ENCODE data around the gene NCKAP5. TPM values are rescaled to one million over a fixed set of nuclear protein-coding genes. Genes with fewer than 3 reads are reported as not detected.

NCKAP5 gene
- total and polyA plus RNA-seq, 2 of the 8 experiments (the other 6 are each of a cell fraction or from before 2014, with no cell fraction given) = 0.27 to 0.86 TPM

DNA sequence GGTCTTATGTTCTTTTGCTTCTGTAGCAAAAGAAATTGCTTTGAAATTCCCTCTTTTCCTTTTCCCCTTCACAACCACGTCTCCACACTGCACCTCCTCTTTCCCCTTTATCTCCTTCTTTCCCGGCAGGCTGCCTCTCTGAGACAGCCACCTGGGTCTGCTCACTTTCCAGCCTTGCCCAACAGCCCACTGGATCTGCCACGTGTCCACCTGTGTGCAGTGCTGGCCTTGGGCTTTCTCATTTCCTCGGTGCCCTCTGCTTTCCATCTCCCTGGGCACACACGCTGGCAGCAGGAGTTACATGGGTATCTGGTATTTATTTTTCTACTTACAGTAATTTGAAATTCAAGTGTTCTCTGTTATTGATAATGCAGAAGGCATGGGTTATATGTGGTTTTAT, 684.8 kb downstream of the NCKAP5 start:
- no peak overlapping the region for H4K8ac ChIP-seq (ENCODE audit: extremely low read depth, insufficient read depth, low read length)
- H2BK120ac ChIP-seq (replicated peaks; ENCODE audit: low read depth, low read length) = no peak overlapping the region
- H2AK5ac ChIP-seq (ENCODE audit: low read depth, low read length) = no peak overlapping the region
- no peaks in the 10 kb centered on the region for H3K79me2 ChIP-seq (ENCODE audit: control insufficient read depth in 1 of 2, insufficient read depth in 2 of 2, low read length in 2 of 2)
- CTCF ChIA-PET (ENCODE audit: partially characterized antibody) = no interaction called here
- DNase-seq (ENCODE audit: low read depth in 1 of 2, low spot score in 2 of 2) (no peak), FAIRE-seq (no peak)
- H2BK12ac ChIP-seq (ENCODE audit: low read depth, low read length) = no peak overlapping the region
- no peak overlapping the region for H3K14ac ChIP-seq (ENCODE audit: insufficient read length)
- H3K9me3 ChIP-seq (ENCODE audit: insufficient read depth in 2 of 2, low read depth in 1 of 2, low read length in 1 of 2) = no peaks in the 10 kb centered on the region
- no peak overlapping the region for H4K5ac ChIP-seq (ENCODE audit: insufficient read length, low read depth, low read length)
- H2BK5ac ChIP-seq (ENCODE audit: low read depth, low read length) = no peak overlapping the region
- no peak overlapping the region for H3K4ac ChIP-seq (replicated peaks; ENCODE audit: insufficient read length, low read depth, low read length)
- H4K91ac ChIP-seq (replicated peaks; ENCODE audit: insufficient read length, low read length) = no peak overlapping the region
- POLR2A ChIA-PET (ENCODE audit: partially characterized antibody) = no interaction called here
- no peaks in the 10 kb centered on the region for H3K36me3 ChIP-seq (ENCODE audit: control insufficient read depth in 2 of 4, insufficient read depth in 4 of 4, low read length in 3 of 4)
- TF ChIP-seq TEAD4 (IDR thresholded peaks at IDR 0.05; ENCODE audit: low read depth, low read length) (no peak), RBBP5 (IDR thresholded peaks at IDR 0.05; ENCODE audit: borderline replicate concordance, low read depth, low read length) (no peak), BACH1 (IDR thresholded peaks at IDR 0.05; ENCODE audit: low read length) (no peak), SUZ12 (IDR thresholded peaks at IDR 0.05; ENCODE audit: low read length) (no peak), NRF1 (IDR thresholded peaks at IDR 0.05; ENCODE audit: low read depth, low read length) (no peak), SIX5 (IDR thresholded peaks at IDR 0.05; ENCODE audit: low read depth, low read length) (no peak), NANOG (IDR thresholded peaks at IDR 0.05; ENCODE audit: insufficient read depth, low read depth, low read length, poor library complexity, severe bottlenecking) (no peak), RFX5 (IDR thresholded peaks at IDR 0.05; ENCODE audit: borderline replicate concordance, low read depth, low read length) (no peak), POLR2A (IDR thresholded peaks at IDR 0.05; ENCODE audit: control extremely low read depth in 1 of 2, low read depth in 2 of 2, low read length in 2 of 2) (no peak), SP1 (IDR thresholded peaks at IDR 0.05; ENCODE audit: low read depth, low read length) (no peak)
- TF ChIP-seq, protein P1, sequence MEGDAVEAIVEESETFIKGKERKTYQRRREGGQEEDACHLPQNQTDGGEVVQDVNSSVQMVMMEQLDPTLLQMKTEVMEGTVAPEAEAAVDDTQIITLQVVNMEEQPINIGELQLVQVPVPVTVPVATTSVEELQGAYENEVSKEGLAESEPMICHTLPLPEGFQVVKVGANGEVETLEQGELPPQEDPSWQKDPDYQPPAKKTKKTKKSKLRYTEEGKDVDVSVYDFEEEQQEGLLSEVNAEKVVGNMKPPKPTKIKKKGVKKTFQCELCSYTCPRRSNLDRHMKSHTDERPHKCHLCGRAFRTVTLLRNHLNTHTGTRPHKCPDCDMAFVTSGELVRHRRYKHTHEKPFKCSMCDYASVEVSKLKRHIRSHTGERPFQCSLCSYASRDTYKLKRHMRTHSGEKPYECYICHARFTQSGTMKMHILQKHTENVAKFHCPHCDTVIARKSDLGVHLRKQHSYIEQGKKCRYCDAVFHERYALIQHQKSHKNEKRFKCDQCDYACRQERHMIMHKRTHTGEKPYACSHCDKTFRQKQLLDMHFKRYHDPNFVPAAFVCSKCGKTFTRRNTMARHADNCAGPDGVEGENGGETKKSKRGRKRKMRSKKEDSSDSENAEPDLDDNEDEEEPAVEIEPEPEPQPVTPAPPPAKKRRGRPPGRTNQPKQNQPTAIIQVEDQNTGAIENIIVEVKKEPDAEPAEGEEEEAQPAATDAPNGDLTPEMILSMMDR (IDR thresholded peaks at IDR 0.05; ENCODE audit: control extremely low read depth in 1 of 3, insufficient read depth in 1 of 3, low read depth in 1 of 3, low read length in 3 of 3) = no peak
- TF ChIP-seq, protein P2, sequence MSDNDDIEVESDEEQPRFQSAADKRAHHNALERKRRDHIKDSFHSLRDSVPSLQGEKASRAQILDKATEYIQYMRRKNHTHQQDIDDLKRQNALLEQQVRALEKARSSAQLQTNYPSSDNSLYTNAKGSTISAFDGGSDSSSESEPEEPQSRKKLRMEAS (IDR thresholded peaks at IDR 0.05) = no peak
- H3K23me2 ChIP-seq (ENCODE audit: low read depth, low read length) = no peaks in the 10 kb centered on the region
- 85% methylated on average over 5 of the region's 5 CpGs; no CpG with 5 or more reads in 1 of the 2 experiments for WGBS, 2 experiments (ENCODE audit: extremely low coverage in 1 of 2, insufficient coverage in 1 of 2, insufficient read length in 1 of 2, insufficient replicate concordance in 2 of 2, low coverage in 1 of 2, low lambda C conversion rate in 2 of 2, missing lambda C conversion rate in 1 of 2)
- H2AFZ ChIP-seq (ENCODE audit: low read length) = no peak overlapping the region
- H3K4me2 ChIP-seq (ENCODE audit: insufficient read depth in 1 of 2, low read depth in 2 of 2, low read length in 2 of 2) = no peak overlapping the region
- no peaks in the 10 kb centered on the region for H3K79me1 ChIP-seq (ENCODE audit: low read depth, low read length)
- no peak overlapping the region for H3K9ac ChIP-seq (replicated peaks in 1 of 4; ENCODE audit: extremely low read depth in 1 of 4, low read depth in 3 of 4, low read length in 3 of 4)
- no peak overlapping the region for H3K18ac ChIP-seq (ENCODE audit: extremely low read depth, low read length)
- H3K4me1 ChIP-seq (replicated peaks in 1 of 4; ENCODE audit: control insufficient read depth in 3 of 4, insufficient read depth in 4 of 4, low read length in 3 of 4) = no peaks in the 10 kb centered on the region
- no peak overlapping the region for H3K23ac ChIP-seq (ENCODE audit: insufficient read length)
- H4K20me1 ChIP-seq (replicated peaks in 1 of 2; ENCODE audit: control insufficient read depth in 1 of 2, insufficient read depth in 2 of 2, low read length in 2 of 2) = no peaks in the 10 kb centered on the region
- H2BK15ac ChIP-seq (ENCODE audit: low read length) = no peak overlapping the region
- H3K27ac ChIP-seq (ENCODE audit: low read depth, low read length) = no peak overlapping the region
- H3K4me3 ChIP-seq (ENCODE audit: extremely low read depth in 1 of 4, insufficient read depth in 2 of 4, low read depth in 3 of 4, low read length in 4 of 4) = no peak overlapping the region
- no peaks in the 10 kb centered on the region for H3K27me3 ChIP-seq (replicated peaks in 1 of 4; ENCODE audit: control insufficient read depth in 3 of 4, extremely low read depth in 1 of 4, insufficient read depth in 3 of 4, low read length in 3 of 4)
- no peak overlapping the region for H2BK20ac ChIP-seq (ENCODE audit: low read length)
- no peak overlapping the region for H3K56ac ChIP-seq (replicated peaks; ENCODE audit: insufficient read length, low read depth, low read length)
